ENCODE measurements around the gene CHRM4.
A peak's percentile ranks its signal among the peaks of the same experiment; 100 is the strongest.

Gene CHRM4

GRCh38 chr11:46346886-46347636 is 44.5 kb downstream of the CHRM4 start, which contains the start of gene DGKZ:
TSS of gene DGKZ (plus strand) at chr11:46347463. CDS start at chr11:46347660, 197 bp downstream.
- DNase-seq: no peak

GRCh38 chr11:46345881-46346484 is 45.6 kb downstream of the CHRM4 start:
- no peak for DNase-seq

GRCh38 chr11:46345131-46345597 is 46.4 kb downstream of the CHRM4 start:
- DNase-seq: no peak

- DNase-seq: no peak
Observed at GRCh38 chr11:46343520-46343919, 48.1 kb downstream of the CHRM4 start.

- no peak for DNase-seq
Observed at GRCh38 chr11:46342239-46342638, 49.3 kb downstream of the CHRM4 start.

GRCh38 chr11:46341454-46341853 is 50.1 kb downstream of the CHRM4 start:
- no peak for DNase-seq

GRCh38 chr11:46339816-46340215 is 51.8 kb downstream of the CHRM4 start:
- no peak for DNase-seq

GRCh38 chr11:46338988-46339666 is 52.4 kb downstream of the CHRM4 start:
- DNase-seq: peak; percentile 32

- no peak for DNase-seq
Observed at GRCh38 chr11:46338636-46338987, 53.0 kb downstream of the CHRM4 start.

- no peak for DNase-seq
Observed at GRCh38 chr11:46337626-46338345, 53.8 kb downstream of the CHRM4 start.

- DNase-seq: no peak
Observed at GRCh38 chr11:46336563-46337180, 54.9 kb downstream of the CHRM4 start.

GRCh38 chr11:46335890-46336562 is 55.5 kb downstream of the CHRM4 start:
- no peak for DNase-seq

- DNase-seq: no peak
Observed at GRCh38 chr11:46335271-46335670, 56.3 kb downstream of the CHRM4 start.

GRCh38 chr11:46334211-46334610 is 57.4 kb downstream of the CHRM4 start:
- no peak for DNase-seq
